Transverse colon (tissue), 4 donors: Measurements from ENCODE around the gene OPA3.

ENCODE experiments used
- CTCF ChIP-seq, 5 experiments: fragments of 200-600 bp in 3 of 5; fragments of 450-650 bp in 2 of 5; sonication (generic) in 3 of 5; IDR thresholded peaks; 1 replicate in 2 of 5; 2 replicates in 3 of 5; pipeline ENCODE4 v1.5.1; 2016 to 2017; ENCODE audit warnings: antibody characterized with exemption in 5 of 5, inconsistent platforms in 3 of 5, mild to moderate bottlenecking in 2 of 5, moderate library complexity in 1 of 5
- EP300 ChIP-seq: sonication (generic); formaldehyde crosslinking; IDR thresholded peaks from one replicate; pipeline ENCODE4 v1.6.1; 2017; ENCODE audit warnings: antibody characterized with exemption, low read depth
- POLR2A ChIP-seq: fragments of 450-650 bp; IDR thresholded peaks from one replicate; pipeline ENCODE4 v1.6.1; 2016; ENCODE audit warnings: antibody characterized with exemption, mild to moderate bottlenecking, moderate library complexity
- POLR2AphosphoS5 ChIP-seq, 3 donors: sonication (generic); formaldehyde crosslinking; IDR thresholded peaks; one replicate each; pipeline ENCODE4 v1.6.1; 2016; ENCODE audit warnings: antibody characterized with exemption in 3 of 3

- no peak for TF ChIP-seq CTCF (IDR thresholded peaks at IDR 0.05)
- no peak for TF ChIP-seq EP300
- TF ChIP-seq POLR2A, result no peak
- TF ChIP-seq POLR2AphosphoS5 (IDR thresholded peaks at IDR 0.05), result no peak
Observed at GRCh38 chr19:45585158-45585577, 566 bp upstream of the OPA3 start.
